Superior temporal gyrus (tissue), 1 donor: ENCODE results near the gene SLC30A2.

ENCODE experiments used
- DNase-seq: peaks from one replicate; pipeline ENCODE4 v3.0.0-alpha.2; 2016; ENCODE audit errors: extremely low spot score

The SLC30A2 gene

DNA sequence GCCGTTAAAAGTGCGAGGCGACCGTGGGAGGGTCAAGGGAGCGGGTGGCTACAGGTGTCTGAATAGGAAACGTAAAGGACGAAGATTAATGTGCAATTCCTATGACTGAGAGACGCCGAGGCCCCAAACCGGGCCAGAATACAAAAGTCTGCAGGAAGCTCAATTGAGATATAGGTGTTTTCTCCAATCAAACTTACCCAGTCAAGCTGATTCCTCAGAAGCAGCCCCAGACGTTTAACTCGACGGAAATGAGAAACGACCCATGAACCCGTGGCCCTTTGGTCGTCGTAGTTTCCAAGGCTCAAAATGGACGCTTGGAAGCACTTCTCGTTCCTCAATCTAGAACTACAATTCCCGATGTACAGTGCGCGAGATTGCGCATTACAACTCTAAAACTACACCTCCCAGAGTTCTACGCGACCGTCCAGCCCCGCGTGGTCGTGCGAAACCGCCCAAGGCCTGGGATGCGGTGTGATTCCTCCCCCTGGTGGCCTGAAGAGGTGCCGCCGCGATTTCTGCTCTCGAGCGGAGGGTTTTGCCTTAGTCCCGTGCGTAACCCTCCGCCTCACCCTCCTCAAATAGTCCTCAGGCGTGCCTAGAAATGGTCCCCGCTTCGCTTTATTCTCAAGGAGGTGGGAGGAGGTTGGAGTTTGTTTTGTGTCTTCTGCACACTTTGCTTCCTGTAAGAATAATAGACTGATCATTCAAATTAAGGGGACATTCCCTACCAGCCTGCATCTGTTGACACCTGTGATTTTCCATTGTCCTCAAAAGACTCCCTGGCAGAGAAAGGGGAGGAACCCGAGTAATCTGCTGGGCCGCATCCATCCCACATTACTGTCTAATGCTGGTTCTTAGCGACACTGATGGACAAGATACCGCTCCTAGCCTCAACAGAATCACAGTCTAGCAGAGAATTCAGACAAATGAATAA lies 47.8 kb downstream of the SLC30A2 start, which contains the start of gene PAFAH2:
Gene PAFAH2, minus strand, starts transcription at position 236 of the 934 bp plus-strand sequence. CDS start 7,247 bp downstream, outside the sequence.
- peak; percentile 100 for DNase-seq

GRCh38 chr1:25996966-25997827 lies 48.7 kb downstream of the SLC30A2 start:
- DNase-seq = no peak

- DNase-seq = no peak
Observed at GRCh38 chr1:25994402-25995150, 51.3 kb downstream of the SLC30A2 start.

GRCh38 chr1:25993197-25993951 lies 52.5 kb downstream of the SLC30A2 start:
- DNase-seq = no peak

- DNase-seq = no peak
Observed at GRCh38 chr1:25992689-25993171, 53.2 kb downstream of the SLC30A2 start.

DNA sequence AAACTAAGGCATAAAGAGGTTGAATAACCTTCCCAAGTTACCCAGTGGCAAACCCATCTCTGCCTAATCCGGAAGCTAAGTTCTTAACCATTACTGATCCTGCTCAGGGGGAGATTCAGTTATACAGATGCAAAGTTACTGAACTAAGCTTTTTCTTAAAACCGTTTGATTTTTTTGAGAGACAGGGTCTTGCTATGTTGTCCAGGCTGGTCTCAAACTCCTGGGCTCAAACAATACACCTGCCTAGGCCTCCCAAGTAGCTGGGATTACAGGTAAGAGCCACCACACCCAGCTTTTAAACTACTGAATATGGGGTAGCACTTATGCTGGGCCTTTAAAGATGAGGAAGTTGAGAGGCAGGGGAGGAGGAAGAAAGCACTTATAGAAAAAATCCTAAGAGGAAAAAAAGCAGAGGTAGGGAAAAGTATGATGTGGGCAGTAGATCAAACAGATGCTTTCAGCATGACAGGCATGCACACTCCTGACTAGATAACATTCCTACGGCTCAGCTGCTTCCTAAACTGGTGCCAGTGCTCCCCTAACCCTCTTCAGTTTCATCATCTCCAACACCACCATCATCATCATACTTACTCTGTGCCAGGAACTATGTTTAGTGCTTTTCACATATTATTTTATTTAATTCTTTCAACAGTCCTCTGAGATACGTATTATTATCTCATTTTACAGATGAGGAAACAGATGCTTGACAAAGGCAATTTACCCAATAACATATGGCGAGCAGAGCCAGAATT lies 53.8 kb downstream of the SLC30A2 start:
- DNase-seq = no peak

DNA sequence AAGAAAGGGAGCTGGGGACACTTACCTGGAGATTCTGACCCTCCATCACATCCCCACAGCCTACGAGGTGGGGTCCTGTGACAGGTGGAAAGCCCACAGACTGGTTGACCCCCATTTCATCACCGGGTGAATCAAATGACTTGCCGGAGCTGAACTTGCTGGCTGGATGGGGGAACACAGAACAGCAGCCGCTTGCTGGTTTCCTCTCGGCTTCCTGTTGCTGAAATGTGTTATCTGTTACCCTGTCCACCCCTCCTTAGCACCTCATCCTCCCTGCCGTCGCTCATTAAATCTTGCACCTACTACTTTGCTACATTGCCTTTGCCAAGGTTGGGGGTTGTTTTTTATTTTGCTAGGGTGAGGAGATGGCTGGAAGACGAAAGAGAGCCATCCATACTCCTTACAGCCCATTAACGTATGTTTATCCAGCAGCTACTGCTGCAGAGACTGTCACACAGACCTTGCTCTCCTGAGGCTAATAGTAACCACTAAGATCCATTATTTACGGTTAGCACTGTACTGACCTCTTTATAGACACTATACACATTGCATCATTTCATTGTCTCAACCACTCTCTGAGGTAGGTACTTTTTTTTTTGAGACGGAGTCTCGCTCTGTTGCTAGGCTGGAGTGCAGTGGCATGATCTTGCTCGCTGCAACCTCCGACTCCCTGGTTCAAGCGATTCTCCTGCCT lies 55.1 kb downstream of the SLC30A2 start:
- no peak for DNase-seq

- DNase-seq = no peak
Observed at GRCh38 chr1:25990251-25990650, 55.7 kb downstream of the SLC30A2 start.

- no peak for DNase-seq
Observed at GRCh38 chr1:25989440-25990234, 56.3 kb downstream of the SLC30A2 start.

DNA sequence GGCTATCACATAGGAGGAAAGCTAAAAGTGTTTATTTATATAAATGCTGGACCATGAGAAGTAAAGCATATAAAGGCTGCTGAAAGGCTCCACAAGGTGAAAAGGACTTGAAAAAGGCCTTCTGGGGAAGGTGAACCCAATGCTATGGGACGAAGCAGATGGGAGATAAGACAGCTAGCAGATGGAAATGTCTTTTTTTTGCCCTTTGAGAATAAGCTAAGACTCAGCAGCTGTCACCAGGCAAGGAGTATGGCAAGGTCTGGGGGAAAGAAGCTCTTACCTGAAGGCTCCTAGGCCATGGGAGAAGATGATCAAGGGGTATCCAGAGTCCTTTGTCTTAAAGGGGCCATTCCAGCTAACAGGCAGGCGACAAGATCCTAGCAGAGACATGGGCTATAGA lies 58.0 kb downstream of the SLC30A2 start:
- no peak for DNase-seq
